Stomach (tissue), 9 donors: Measurements from ENCODE around the gene TSPAN8. TPM values are rescaled to one million over a fixed set of nuclear protein-coding genes. Genes with fewer than 3 reads are reported as not detected.

Experiments
- DNase-seq, 2 donors: peaks; one replicate each; pipeline versions ENCODE4 v3.0.0 to v3.0.0-alpha.2; 2013 to 2019
- H3K27ac ChIP-seq, 5 donors: fragments of 200-600 bp in 4 of 5; sonication (generic) in 4 of 5; one replicate each; pipeline ENCODE4 v1.5.1; 2013 to 2019; ENCODE audit warnings: mild to moderate bottlenecking in 1 of 5, moderate library complexity in 1 of 5
- H3K27me3 ChIP-seq, 3 donors: fragments of 200-600 bp; sonication (generic); one replicate each; pipeline ENCODE4 v1.5.1; 2017 to 2019; ENCODE audit warnings: mixed run types in 1 of 3
- H3K36me3 ChIP-seq, 4 donors: fragments of 200-600 bp; sonication (generic); 1 replicate in 3 of 4; 2 replicates in 1 of 4; pipeline ENCODE4 v1.5.1; 2016 to 2019
- H3K4me1 ChIP-seq, 4 donors: fragments of 200-600 bp; sonication (generic); one replicate each; pipeline ENCODE4 v1.5.1; 2016 to 2019
- H3K4me3 ChIP-seq, 4 donors: fragments of 200-600 bp; sonication (generic) in 3 of 4; one replicate each; pipeline ENCODE4 v1.5.1; 2016 to 2019; ENCODE audit warnings: mild to moderate bottlenecking in 1 of 4
- H3K9me3 ChIP-seq, 4 donors: fragments of 200-600 bp; sonication (generic); one replicate each; pipeline ENCODE4 v1.5.1; 2016 to 2019
- CTCF ChIP-seq, 7 experiments: fragments of 450-650 bp in 4 of 7; fragments of 200-600 bp in 3 of 7; sonication (generic) in 3 of 7; IDR thresholded peaks; one replicate each; pipeline ENCODE4 v1.5.1; 2016 to 2019; ENCODE audit warnings: antibody characterized with exemption in 7 of 7, control low read depth in 2 of 7, mild to moderate bottlenecking in 1 of 7
- EP300 ChIP-seq: sonication (generic); formaldehyde crosslinking; IDR thresholded peaks from one replicate; pipeline ENCODE4 v1.6.1; 2017; ENCODE audit warnings: antibody characterized with exemption
- POLR2A ChIP-seq, 4 donors: fragments of 450-650 bp; IDR thresholded peaks; one replicate each; pipeline ENCODE4 v1.6.1; 2016; ENCODE audit warnings: antibody characterized with exemption in 4 of 4, control low read depth in 2 of 4, mild to moderate bottlenecking in 1 of 4, moderate library complexity in 1 of 4
- POLR2AphosphoS5 ChIP-seq, 3 donors: sonication (generic); formaldehyde crosslinking; IDR thresholded peaks; one replicate each; pipeline ENCODE4 v1.6.1; 2016; ENCODE audit warnings: antibody characterized with exemption in 3 of 3
- WGBS, 5 donors: extraction: QIAGEN DNeasy Blood & Tissue Kit in 3 of 5; methylation state at CpG; one replicate each; pipeline versions ENCODE4 v1.1.5 to v1.1.7; 2013 to 2018; 5-methylcytosine and 5-hydroxymethylcytosine counted together
- intact Hi-C: fragments of 100-400 bp; cut with DNase I; formaldehyde crosslinking; loops from one replicate; pipeline ENCODE4 v1.15.1; 2023; ENCODE audit warnings: low total_unique reads
- polyA plus RNA-seq, 3 donors: library from polyadenylated mRNA; stranded (reverse); fragments of 200-250 nt; gene quantifications; one replicate each; pipeline ENCODE4 v1.2.3, GENCODE V29; 2013
- total RNA-seq, 5 donors: library from RNA; depleted of rRNA; stranded (reverse); fragments of >200 nt; gene quantifications; one replicate each; pipeline versions ENCODE4 v1.1.0 to v1.2.3, GENCODE V29; 2014 to 2016
- donor health status: healthy with polysubstance abuse.
- donor health status: Bipolar disorder and iron deficiency.
- donor health status: healthy.

The TSPAN8 gene
- total and polyA plus RNA-seq, 8 donors: 15.8 to 532 (median 127) TPM

- no peak for DNase-seq
- no peaks in the 10 kb centered on the region for H3K27me3 ChIP-seq
- intact Hi-C loops: no loop called here
- no peaks in the 10 kb centered on the region for H3K4me1 ChIP-seq
- WGBS, 5 donors: 89 to 96% (median 93%) methylated on average over 5 of the region's 5 CpGs
- no peak overlapping the region for H3K27ac ChIP-seq
- H3K9me3 ChIP-seq: peaks cover 0 to 14% (median 7%) of the 10 kb centered on the region in 4 donors
- H3K4me3 ChIP-seq: no peak overlapping the region
- TF ChIP-seq POLR2A (IDR thresholded peaks at IDR 0.05): no peak
- TF ChIP-seq CTCF (IDR thresholded peaks at IDR 0.05): no peak
- TF ChIP-seq POLR2AphosphoS5 (IDR thresholded peaks at IDR 0.05): no peak
- TF ChIP-seq EP300: no peak
- H3K36me3 ChIP-seq: peaks cover 0 to 7% (median 6%) of the 10 kb centered on the region in 4 donors
Measured at GRCh38 chr12:71109834-71110233, 48.0 kb downstream of the TSPAN8 start.

- intact Hi-C loops: no loop called here
- no peak for DNase-seq
- Histone ChIP-seq H3K9me3 (peaks cover 0 to 14% (median 7%) of the 10 kb centered on the region in 4 donors), H3K27me3 (no peaks in the 10 kb centered on the region), H3K36me3 (peaks cover 0 to 7% (median 6%) of the 10 kb centered on the region in 4 donors), H3K4me3 (no peak overlapping the region), H3K4me1 (no peaks in the 10 kb centered on the region), H3K27ac (no peak overlapping the region)
- TF ChIP-seq CTCF (IDR thresholded peaks at IDR 0.05) (no peak), POLR2A (IDR thresholded peaks at IDR 0.05) (no peak), EP300 (no peak), POLR2AphosphoS5 (IDR thresholded peaks at IDR 0.05) (no peak)
- WGBS, 5 donors: 81 to 87% (median 84%) methylated on average over 3 of the region's 3 CpGs
Measured at GRCh38 chr12:71108355-71108754, 49.4 kb downstream of the TSPAN8 start.

- no peak overlapping the region for H3K4me3 ChIP-seq
- whole genome bisulfite sequencing, 5 donors: 64 to 92% (median 78%) methylated on average over 1 of the region's 1 CpG
- peak in 1 of 2 donors; percentile 38 for DNase-seq
- no peaks in the 10 kb centered on the region for H3K4me1 ChIP-seq
- H3K9me3 ChIP-seq: peaks cover 0 to 14% (median 7%) of the 10 kb centered on the region in 4 donors
- H3K36me3 ChIP-seq: peaks cover 0 to 7% (median 6%) of the 10 kb centered on the region in 4 donors
- H3K27ac ChIP-seq: no peak overlapping the region
- intact Hi-C loops: no loop called here
- H3K27me3 ChIP-seq: no peaks in the 10 kb centered on the region
- TF ChIP-seq POLR2A (IDR thresholded peaks at IDR 0.05) (no peak), CTCF (IDR thresholded peaks at IDR 0.05) (no peak), POLR2AphosphoS5 (IDR thresholded peaks at IDR 0.05) (no peak), EP300 (no peak)
Measured at GRCh38 chr12:71107936-71108335, 49.9 kb downstream of the TSPAN8 start.

- Histone ChIP-seq H3K27ac (no peak overlapping the region), H3K4me1 (no peaks in the 10 kb centered on the region), H3K4me3 (no peak overlapping the region), H3K36me3 (peaks cover 0 to 7% (median 6%) of the 10 kb centered on the region in 4 donors), H3K27me3 (no peaks in the 10 kb centered on the region), H3K9me3 (peaks cover 0 to 7% (median 5%) of the 10 kb centered on the region in 4 donors)
- intact Hi-C loops: no loop called here
- no peak for TF ChIP-seq EP300
- TF ChIP-seq CTCF (IDR thresholded peaks at IDR 0.05): no peak
- DNase-seq: no peak
Measured at GRCh38 chr12:71105956-71106355, 51.8 kb downstream of the TSPAN8 start.
